Endothelial cell of hepatic sinusoid (primary cell): ENCODE results near the gene TDRD9.

Experiments
- in situ Hi-C: cut with HindIII; loops from 2 replicates; pipeline ENCODE4 v1.10.0; 2017; ENCODE audit warnings: low sequenced_read_pairs

The TDRD9 gene

DNA sequence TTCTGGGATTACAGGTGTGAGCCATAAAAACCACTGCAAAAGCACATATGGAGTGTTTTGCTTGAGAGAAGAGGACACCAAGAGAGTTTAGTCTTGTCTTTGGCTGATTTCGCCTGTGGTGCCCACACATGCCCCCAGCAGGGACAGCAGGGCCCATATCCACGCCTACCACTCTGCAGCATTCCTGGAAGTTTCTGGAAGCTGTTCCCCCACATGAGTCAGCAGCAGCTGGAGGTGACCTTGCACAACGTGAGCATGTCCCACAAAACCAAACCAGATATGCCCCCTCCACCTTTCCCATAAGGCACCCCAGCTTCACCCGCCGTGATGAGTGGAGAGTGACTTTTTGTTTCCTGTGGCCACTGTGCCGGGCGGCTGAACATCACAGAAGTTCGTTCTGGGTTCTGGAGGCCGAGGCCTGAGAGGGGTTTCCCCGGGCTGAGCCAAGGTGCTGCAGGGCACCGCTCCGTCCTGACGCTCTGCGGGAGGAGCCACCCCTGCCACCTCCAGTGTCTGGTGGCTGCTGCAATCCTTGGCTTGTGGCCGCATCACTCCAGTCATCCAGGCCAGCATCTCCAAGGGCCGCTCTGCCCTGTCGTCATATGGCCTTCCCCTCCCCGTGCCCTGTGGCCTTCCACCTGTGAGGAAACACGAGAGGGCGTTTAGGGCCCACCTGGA lies 162.0 kb downstream of the TDRD9 start:
- in situ Hi-C loops = no loop called here

DNA sequence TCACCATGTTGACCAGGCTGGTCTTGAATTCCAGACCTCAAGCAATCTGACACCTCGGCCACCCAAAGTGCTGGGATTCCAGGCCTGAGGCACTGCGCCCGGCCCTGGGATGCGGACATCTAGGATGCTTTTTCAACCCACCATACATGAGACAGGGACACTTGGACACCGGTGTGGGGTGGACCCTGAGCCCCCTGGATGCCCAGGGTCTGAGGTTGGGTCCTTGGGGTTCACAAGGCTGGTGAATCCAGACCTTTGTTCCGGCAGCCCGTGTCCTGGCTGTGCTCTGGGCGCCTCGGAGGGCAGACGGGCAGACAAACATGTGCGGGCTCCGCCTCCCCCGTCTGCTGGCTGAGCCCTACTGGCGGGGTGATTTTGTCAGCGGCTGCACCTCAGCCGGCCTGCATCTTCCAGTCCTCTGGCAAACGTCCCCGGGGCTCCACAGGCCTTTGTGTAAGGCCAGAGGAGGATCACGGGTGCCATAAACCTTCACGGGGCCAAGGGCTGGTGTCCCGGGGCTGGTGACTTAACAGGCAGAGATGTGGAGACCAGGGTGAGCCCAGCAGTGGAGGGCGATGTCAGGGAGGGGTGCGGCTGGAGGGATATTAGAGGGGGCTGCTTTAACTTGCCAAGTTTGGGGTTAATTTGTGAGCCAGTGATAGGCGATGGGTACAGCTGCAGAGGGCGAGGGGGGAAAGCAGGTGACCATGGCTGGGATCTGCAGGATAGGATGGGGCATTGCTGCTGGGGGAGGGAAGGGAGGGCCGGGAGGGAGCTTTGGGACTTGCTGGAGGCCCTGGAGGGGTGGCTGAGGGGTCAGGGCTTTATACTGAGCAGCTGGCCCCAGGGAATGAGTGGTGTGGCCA lies 163.0 kb downstream of the TDRD9 start:
- in situ Hi-C loops = no loop called here

DNA sequence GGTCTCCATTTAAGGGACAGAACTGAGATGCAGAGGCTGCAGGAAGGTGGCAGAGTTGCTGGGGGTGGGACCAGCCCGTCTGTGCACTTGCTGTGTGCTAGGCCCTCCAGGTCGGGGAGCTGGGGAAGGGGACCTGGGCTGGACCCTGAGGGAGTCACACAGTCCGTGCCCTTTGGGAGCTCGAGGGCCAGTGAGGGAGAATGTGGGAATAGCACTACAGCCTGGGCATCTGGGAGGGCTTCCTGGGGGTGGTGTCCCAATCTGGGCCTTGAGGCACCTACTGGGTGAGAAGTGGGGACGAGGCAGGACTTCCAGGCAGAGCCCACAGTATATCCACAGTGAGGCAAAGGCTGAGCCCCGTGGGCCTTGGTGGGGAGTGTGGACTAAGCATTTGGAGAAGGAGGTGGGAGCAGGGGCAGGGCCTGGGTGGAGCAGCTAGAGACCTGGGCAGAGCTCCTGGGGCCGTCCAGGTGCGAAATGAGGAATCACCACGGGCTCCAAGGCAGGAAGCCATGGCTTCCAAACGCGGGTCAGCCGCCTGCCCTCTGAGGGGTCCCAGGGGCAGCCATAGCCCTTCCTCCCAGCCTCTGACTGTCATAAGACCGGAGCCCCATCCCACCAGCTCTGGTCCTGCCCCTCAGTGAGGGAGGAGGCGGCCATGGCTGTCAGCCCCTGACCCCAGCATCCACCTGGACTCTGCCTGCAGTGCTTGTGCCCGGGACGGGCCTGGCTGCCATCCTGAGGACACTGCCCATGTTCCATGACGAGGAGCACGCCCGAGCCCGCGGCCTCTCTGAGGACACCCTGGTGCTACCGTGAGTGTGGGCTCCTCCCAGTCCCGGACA lies 163.9 kb downstream of the TDRD9 start:
- in situ Hi-C loops = no loop called here

DNA sequence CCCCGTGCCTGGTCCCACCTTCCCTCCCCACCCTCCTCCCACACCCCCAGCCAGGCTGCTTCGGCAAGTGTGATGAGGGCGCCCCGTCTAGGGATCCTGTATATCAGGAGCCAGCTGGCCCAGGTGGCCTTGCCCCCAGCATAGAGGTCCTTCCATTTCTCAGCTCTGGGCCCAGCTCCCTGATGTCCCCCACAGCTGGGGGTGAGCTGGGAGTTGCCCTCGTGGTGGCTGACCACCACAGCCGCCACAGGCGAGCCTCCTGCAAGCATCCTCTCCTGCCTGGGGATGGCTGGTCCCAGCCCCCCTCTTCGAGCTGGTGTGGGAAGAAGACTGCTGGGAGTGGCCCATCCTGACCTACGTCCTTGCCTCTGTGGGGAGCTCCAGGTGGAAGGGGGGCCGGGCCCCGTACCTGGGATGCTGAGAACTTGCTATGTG lies 164.7 kb downstream of the TDRD9 start:
- in situ Hi-C loops = no loop called here

DNA sequence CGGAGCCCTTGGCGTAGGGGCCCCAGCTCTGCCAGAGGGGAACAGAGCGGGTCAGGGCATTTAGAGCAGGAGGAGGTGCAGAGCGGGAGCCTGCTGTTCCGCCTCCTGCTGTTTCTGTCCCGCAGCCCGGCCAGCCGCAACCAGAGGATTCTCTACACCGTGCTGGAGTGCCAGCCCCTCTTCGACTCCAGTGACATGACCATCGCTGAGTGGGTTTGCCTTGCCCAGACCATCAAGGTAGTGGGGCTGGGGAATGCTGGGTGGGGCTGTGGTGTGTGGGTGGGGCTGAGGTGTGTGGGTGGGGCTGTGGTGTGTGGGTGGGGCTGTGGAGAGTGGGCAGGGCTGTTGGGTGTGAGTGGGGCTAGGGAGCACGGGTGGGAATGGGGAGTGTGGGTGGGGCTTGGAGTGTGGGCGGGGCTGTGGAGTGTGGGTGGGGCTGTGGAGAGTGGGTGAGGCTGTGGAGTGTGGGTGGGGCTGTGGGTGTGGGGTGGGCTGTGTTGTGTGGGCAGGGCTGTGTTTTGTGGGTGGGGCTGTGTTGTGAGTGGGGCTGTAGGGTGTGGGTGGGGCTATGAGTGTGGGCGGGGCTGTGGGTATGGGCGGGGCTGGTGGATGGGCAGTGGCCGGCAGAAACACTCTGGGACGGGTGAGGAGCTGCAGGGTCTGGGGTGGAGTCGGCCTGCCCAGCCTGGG lies 165.3 kb downstream of the TDRD9 start:
- in situ Hi-C loops = no loop called here

DNA sequence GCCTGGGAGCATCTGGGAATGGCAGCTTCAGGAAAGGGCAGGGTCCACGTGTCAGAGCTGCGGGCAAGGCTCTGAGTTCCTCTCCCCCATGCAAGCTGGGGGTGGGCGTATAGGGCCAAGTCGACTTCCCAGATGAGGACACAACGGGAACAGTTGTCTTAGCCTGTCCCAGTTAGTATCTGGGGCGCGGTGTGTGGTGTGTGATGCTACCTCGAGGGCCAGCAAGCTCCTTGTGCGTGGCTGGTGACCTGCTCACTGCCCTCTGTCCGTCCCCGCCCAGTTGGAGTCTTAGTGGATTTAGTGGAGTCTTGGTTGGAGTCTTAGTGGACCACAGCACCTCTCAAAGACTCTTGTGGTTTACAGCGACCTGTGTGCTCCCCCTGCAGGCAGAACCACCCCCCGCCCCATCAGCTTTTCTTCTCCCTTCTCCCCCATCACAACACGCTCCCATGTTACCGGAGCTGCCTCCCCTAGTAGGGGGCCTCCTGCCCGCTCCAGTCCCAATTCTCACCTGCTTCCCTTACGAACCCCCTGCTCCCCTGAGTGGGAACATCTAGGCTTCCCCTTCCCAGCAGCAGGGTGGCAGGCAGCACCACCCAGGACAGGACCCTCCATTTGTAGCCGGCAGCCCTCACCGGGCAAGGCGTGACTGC lies 165.9 kb downstream of the TDRD9 start:
- in situ Hi-C loops = no loop called here

DNA sequence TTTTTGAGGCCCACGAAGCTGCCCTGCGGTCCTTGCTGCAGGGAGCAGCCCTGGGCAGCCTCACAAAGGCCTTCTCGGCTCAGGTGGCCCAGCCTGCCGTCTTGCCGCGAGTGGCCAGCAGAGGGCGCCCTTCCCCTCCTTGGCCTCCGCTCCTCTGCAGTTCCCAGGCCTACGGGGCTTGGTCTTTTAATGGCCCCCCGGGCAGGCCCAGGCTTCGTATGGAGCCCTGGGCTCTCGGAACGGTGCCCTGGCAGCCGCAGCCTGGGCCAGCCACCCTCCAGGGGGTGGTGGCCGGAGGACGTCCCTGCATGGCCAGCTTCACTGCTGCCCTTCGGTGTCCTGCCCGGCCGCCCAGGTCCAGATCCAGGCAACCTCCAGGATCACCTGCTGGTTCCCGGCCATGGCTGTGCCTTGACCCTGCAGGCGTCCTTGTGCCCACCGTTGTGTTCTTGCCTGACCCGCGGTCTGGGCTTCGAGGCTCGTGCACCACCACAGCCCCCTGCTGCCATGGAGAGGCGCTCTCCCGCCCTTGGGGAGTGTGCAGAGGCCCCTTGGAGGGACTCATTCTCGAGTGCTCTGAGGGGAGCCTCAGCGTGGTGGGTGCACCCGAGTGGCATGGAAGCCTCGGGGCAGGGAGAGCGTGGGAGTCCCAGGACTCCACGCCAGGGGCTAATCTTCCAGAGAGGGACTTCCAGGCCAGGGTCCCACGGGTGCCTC lies 166.6 kb downstream of the TDRD9 start:
- in situ Hi-C loops = no loop called here

DNA sequence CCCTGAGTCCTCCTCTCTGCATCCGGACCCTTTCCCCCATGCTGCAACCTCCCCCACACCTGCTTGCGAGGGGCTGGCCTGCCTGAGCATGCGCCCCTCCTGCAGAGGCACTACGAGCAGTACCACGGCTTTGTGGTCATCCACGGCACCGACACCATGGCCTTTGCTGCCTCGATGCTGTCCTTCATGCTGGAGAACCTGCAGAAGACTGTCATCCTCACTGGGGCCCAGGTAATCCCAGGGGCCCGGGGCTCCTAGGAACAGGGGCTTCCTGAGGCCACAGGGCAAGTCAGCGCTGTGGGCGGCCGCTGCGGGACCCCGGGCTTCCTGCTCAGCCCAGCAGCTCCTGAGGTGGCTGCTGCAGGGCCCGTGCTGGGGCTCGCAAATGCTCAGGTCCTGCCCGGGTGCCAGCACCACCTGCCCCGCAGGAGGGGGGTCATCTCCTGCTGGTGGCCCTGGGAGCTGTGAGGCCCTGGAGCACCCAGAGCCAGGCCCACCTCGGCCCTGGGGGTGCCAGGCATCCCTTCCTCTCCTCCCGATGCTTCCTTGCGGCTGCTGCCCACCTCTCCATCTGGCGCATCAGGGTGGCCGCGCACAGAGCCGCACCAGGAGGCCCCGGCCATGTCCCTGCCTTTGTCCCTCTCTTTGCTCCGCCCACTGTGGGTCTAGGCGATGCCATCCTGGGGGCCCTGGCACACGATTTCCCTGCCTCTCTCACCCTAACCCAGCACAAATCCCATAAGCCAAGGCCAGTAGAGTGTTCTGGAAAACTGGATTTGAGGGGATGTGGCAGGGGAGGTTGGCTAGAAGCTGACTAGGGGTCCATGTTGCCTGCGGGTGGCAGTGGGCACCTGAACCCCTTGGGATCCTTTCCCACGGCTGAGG lies 167.4 kb downstream of the TDRD9 start:
- in situ Hi-C loops = no loop called here

DNA sequence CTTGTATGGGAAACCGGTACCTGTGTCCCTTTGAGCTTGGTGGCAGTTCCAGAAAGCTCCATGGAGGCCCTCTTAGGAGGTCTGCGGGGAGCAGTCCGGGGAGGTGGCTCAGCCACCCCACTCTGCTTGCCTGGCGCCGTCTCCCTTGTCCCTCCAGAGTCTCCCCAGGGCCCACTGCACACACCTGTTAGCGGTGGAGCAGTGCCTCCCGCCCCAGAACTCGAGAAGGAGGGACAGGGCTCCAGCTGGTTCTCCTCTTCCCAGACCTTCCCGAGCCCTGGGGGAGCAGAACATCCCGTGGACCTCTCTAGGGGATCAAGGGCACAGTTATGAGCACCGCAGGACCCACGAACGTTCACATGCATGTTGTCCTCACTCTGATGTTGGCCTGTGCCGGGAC lies 168.1 kb downstream of the TDRD9 start:
- in situ Hi-C loops = no loop called here

DNA sequence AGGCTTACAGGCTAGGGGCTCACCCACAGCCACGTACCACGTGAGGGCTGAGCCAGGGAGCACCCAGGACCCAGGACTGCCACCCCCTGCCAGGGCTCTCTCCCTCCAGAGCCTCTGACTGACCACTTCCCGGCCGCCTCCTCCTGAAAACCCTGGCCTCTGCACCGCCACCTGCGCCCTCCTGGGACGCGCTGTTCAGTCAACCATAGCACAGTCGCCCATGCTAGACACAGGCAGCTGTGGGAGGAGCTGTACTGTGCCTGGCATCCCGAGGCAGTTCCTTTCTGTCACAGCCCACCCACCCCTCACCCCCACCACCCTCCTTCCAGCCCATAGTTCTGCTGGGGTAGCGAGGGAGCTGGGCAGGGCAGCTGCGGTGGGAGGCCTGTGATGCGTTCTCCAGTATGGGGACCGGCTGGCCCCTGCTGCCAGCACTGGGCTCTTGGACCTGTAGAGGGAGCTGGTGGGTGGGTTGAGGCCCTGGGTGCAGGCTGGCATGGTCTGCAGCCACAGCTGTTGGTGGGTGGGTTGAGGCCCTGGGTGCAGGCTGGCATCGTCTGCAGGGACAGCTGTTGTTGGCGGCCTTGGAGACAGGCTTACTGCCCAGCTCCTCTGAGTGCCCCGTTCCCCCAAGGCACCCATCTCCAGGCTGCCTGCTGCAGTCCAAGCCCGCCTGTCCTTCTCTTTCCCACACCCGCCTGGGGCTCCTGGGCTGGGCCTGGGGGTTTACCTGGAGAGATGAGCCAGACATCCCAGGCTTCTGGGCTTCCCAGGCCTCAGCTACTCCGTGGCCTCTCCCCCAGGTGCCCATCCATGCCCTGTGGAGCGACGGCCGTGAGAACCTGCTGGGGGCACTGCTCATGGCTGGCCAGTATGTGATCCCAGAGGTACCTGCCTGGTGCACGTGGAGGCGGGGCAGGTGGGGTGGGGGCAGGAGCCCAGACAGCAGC lies 168.8 kb downstream of the TDRD9 start:
- in situ Hi-C loops = no loop called here

DNA sequence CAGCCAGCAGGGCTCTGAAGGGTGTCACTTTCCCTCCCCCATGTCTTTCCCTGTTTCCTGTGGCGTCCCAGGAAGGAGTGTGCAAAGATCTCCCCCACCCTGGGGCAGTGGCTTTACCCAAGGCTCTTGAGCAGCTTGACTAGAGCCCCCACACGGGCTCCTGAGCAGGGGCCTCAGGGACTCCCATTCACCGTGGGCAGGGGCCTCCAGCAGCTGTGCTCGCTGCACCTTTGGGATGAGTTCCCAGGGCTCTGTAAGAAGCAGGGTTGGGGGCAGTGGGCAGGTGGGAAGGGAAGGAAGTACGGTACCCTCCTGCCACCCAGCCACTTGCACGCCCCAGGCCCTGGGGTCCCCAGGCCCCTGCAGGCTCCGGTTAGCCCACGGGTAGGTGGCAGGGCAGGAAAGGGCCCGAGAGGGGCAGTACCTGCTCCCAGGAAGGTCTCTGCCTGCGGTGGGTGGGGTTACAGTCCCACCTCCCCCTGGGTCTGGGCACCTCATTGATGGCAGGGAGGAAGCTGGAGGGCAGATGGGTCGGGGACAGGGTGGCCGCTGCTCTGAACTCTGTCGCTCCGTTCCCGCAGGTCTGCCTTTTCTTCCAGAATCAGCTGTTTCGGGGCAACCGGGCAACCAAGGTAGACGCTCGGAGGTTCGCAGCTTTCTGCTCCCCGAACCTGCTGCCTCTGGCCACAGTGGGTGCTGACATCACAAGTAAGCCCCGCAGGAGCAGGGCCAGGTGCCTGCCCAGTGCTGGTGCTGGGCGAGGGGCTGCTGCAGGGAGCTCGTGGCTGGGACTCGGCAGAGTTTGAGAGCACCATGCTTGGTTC lies 170.2 kb downstream of the TDRD9 start:
- in situ Hi-C loops = no loop called here

DNA sequence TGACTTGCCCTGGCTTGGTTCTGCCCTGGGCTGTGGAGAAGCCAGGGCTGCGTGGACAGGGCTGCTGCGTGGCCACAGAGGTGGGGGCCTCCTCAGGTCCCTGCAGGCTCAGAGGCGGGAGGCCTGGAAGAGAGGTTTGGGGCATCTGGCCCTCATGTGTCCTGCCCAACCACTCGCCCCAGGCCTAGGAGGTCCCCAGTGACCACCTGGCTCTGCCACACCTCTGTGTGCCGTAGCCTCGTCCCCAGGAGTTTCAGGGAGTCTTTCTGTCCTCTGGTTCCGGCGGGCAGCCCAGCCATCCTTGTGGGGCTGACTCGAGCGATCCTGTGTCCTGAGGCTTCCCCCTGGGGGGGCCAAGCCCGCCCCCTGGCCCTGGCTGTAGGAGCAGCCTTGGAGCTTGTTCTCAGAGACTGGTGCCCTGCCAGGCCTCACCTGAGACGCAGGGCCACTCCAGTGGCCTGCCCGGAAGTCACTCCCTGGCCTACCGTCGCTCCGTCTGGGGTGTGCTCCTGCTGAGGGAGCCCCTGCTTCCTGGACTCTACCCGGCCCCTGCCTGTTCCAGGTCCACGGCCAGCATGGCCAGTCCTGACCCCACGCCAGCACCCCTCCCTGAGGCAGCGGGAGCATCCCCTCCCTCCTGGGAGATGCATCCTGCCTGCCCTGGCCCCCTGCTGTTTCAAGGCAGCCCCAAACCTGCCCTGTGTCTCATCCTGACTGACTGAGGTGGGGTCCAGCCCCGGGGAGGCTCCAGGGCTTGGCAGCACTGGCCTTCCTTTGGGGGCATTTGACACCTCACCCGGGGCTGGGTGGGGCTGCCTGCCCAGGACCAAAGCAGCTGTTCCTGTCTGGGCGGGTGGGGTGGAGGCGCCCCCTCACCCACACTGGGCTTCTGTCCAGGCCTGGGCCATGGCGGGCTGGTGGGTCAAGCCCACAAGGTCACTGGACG lies 171.1 kb downstream of the TDRD9 start:
- in situ Hi-C loops = no loop called here

DNA sequence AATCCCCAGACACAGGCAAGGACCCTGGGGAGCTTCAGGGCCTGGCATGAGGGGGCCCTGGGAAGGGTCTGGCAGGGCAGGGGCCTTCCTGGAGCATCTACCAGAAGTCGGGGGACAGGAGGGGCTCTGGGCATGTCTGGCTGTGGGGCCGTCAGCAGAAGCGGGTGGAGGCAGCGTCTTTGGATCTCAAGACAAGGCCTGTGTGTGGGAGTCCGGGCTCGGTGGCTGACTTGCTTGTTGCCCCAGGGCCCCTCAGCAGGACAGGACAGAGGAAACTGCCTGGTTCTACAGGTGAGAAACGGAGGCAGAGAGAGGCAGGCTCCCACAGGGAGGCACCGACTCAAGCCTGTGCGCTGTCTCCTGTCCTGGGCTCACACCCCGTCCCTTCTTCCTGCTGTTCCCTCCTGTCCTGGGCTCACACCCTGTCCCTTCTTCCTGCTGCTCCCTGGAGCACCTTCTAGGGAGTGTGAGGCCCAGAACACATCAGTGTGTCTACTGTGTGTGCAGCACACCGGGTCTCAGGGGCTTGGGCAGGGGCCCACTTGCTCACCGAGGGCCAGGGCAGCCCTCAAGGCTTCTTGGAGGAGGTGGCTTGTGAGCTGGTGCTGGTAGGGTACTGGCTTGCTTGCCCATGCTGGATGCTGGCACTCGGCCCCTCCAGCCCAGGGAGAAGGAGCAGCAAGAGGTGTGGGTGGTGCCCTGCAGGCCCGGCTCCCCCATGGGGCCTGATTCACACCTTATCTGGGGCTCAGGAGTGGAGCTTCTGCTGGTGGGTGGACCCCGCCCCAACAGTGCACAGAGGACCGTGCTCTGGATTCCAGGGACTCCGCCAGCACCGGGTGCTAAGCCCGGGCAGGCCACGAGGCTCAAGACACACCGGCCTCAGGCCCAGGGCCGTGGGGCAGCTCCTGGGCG lies 172.2 kb downstream of the TDRD9 start:
- in situ Hi-C loops = no loop called here

DNA sequence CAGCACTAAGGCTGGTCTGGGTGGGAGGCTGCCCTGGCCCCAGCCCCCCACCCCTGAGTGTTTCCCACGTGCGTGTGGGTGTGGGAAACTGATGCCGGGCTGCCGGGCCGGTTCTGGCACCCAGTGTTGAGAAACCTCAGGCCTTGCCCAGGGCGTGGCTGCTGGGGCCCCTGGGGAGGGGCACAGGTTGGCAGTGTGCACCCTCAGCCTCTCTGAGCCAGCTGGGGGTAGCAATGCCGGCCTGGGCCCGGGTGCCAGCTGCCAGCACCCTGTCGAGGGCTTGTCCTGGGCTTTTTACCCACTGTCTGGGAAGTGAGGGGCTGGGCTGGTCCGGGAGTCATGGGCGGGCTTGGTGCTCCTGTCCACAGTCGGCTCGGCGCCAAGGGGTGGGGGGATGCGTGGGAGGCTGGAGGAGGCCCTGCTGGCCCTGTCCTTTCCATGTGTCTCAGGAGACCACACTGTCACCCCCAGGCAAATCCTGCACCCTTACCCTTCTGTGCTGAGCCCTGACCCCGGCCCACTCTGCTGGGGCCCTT lies 172.9 kb downstream of the TDRD9 start:
- in situ Hi-C loops = no loop called here
